Fibroblast of the aortic adventitia (primary cell): ENCODE measurements around the gene RNF150. TPM values are rescaled to one million over a fixed set of nuclear protein-coding genes. Genes with fewer than 3 reads are reported as not detected.
A peak's percentile ranks its signal among the peaks of the same experiment; 100 is the strongest.

Experiments
- DNase-seq: peaks from one replicate; pipeline ENCODE4 v3.0.0-alpha.2; 2010; ENCODE audit warnings: low read depth
- H3K4me3 ChIP-seq: 2 replicates; pipeline ENCODE4 v1.5.1; 2011; ENCODE audit warnings: low read depth, mild to moderate bottlenecking, control low read depth, low read length, moderate library complexity
- total RNA-seq: library from RNA; depleted of rRNA; stranded (reverse); fragments of >200 nt; gene quantifications from 2 replicates; pipeline ENCODE4 v1.2.3, GENCODE V29; 2012; ENCODE audit warnings: low replicate concordance
- TF ChIP-seq, protein P1 (sequence below): IDR thresholded peaks from 2 replicates; pipeline ENCODE4 v1.5.1; 2011; ENCODE audit warnings: mild to moderate bottlenecking, low read length, control low read depth, inconsistent platforms; ENCODE audit not compliant: insufficient read depth

The RNF150 gene
- total RNA-seq, 1 donor: 0.99 TPM

DNA sequence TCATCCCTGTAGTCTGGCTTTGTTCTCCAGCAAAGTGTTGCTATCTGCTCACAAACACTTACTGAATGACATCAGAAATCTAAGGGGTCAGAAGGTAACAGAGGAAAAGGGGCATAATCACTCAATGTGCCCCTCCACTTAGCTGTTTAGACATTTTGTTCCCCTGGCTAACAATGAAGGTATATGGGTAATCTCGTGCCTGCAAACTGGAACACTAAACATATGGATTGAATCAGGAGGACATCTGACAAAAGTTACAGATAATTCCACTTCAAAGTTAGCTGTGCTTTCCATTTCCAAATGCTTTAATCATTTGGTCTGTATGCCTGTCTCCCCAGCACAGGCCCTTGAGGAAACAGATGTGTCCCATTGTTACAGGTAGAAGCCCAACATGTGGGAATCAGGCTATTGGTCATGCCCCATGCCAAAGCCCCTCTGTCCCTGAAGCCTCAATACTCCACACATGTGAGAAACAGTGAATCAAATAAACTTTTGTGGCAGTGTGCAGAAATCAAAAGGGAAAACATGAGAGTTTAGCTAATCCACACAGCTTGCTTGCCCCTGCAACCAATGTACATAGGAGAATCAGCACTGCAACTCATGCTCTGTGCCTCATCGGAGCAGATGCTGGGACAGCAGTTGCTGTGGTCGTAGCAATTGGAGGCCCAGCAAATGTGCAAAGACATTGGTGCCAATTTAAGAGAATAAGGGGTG is 111.7 kb downstream of the RNF150 start:
- no peak overlapping the region for H3K4me3 ChIP-seq
- TF ChIP-seq, protein P1, sequence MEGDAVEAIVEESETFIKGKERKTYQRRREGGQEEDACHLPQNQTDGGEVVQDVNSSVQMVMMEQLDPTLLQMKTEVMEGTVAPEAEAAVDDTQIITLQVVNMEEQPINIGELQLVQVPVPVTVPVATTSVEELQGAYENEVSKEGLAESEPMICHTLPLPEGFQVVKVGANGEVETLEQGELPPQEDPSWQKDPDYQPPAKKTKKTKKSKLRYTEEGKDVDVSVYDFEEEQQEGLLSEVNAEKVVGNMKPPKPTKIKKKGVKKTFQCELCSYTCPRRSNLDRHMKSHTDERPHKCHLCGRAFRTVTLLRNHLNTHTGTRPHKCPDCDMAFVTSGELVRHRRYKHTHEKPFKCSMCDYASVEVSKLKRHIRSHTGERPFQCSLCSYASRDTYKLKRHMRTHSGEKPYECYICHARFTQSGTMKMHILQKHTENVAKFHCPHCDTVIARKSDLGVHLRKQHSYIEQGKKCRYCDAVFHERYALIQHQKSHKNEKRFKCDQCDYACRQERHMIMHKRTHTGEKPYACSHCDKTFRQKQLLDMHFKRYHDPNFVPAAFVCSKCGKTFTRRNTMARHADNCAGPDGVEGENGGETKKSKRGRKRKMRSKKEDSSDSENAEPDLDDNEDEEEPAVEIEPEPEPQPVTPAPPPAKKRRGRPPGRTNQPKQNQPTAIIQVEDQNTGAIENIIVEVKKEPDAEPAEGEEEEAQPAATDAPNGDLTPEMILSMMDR: no peak
- no peak for DNase-seq

DNA sequence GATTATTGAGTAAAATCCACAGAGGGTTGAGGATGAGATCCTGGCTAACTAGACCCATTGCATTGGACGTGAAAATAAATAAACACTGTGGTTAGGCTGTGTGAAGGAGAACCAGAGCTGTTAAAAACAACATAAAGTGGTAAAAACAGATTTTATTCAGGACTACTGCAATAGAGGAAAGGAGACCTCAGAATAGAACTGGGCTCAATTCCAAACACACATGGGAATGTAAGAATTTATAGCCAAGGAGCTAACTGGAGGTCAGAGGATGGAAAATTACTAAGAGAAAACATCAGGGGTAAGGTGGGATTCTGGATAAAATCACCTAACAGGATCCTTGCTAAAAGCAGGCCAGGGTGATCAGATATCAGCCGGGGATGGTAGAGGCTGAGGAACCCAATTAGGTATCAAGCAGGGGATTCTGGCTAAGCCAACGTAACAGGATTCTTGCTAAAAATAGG is 112.4 kb downstream of the RNF150 start:
- H3K4me3 ChIP-seq: no peak overlapping the region
- TF ChIP-seq, protein P1: no peak
- DNase-seq: peak; percentile 14

- TF ChIP-seq, protein P1: no peak
- DNase-seq: no peak
- no peak overlapping the region for H3K4me3 ChIP-seq
These were observed 113.5 kb downstream of the RNF150 start for GRCh38 chr4:141019768-141020167.

DNA sequence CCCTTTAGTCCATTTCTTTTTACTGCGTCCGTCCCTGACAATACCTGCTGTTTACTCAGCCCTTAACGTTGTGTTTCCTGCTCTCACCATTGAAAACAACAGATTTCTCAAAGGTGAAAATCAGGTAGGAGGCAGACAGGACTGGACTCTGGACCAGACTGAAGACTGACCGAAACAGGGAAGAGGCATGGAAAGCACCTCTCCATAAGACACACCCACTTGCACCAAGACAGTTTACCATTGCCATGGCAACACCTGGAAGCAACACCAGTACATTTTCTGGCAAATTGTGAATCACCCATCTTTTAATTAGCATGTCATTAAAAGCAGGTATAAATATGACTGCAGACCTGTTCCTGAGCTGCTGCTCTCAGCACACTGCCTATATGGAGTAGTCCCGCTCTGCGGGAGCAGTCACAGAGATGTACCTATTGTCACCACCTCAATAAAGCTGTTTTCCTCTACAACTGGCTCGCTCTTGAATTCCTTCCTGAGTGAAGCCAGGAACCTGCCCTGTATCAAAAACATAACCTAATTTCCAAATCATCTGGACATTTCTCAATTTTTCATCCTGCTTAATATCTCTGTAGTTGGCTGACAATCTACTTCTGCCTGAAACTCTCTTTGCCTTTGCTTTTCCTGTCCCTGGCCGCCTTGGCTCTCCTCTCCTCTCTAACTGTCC is 117.0 kb downstream of the RNF150 start:
- TF ChIP-seq, protein P1: no peak
- DNase-seq: no peak
- no peak overlapping the region for H3K4me3 ChIP-seq

DNA sequence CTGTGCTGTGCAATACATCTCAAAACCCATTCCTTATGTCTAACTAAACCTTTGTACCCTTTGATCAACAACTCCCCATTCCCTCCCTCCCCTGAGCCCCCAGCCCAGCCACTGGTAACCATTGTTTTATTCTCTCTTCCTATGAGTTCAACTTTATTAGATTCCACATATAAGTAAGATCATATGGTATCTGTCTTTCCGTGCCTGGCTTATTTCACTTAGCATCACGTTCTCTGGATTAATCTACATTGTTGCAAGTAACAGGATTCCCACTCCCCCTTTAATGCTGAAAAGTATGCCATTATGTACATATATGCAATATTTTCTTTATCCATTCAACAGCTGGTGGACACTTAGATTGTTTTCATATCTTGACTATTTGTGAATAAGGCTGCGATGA is 119.4 kb downstream of the RNF150 start:
- TF ChIP-seq, protein P1: no peak

GRCh38 chr4:141011901-141012315 is 121.4 kb downstream of the RNF150 start:
- TF ChIP-seq, protein P1: no peak
- no peak overlapping the region for H3K4me3 ChIP-seq
- no peak for DNase-seq

More for the DNA sequence above, 119.4 kb downstream of the RNF150 start:
- H3K4me3 ChIP-seq: no peak overlapping the region
- DNase-seq: no peak
